IPS DF 4.7 (cell line): Measurements from ENCODE around the gene C3orf18.

Source experiments
- DNase-seq: peaks from one replicate; pipeline ENCODE4 v3.0.0-alpha.2; 2013; ENCODE audit warnings: low spot score; ENCODE audit errors: extremely low read depth

The C3orf18 gene

DNA sequence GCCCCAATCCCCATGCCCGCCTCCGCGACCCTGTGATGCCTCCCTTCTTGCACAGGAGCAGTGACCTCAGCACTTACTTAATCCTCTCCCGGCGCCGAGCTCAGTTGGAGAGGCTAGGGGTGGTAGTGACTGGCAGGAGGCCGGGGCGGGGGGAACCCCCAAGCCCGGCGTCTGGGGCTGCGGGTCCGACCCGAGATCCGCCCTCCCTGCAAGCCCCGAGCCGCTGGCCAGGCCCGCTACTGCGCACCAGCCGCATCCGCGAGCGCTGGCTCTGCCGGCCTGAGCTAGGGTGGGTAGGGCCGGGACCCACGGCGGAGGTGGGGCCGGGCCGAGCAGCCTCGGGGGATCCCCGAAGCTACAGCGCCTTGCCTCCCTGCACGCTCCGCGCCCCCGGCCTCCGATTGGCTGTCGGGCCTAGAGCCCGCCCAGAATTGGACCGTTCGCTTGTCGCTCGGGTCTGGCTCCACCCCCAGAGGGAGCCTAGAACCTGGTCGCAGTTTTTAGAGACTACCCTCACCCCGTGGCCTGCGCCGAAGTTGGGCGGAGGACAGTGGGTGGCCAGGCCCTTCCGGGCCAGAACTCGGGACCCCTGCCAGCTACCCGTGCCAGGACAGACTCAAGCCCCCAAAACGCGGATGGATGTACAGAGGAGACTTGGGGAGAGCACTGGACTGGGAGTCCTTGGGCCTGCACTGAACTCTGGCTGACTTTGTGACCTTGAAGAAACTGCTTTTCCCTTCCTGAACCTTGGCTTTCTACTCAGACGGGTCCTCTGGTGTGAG, at the start of gene C3orf18:
C3orf18 (minus strand) TSS at position 362 of the 782 bp plus-strand sequence. CDS start 2,048 bp downstream, outside the sequence.
- peak; percentile 78 for DNase-seq

DNA sequence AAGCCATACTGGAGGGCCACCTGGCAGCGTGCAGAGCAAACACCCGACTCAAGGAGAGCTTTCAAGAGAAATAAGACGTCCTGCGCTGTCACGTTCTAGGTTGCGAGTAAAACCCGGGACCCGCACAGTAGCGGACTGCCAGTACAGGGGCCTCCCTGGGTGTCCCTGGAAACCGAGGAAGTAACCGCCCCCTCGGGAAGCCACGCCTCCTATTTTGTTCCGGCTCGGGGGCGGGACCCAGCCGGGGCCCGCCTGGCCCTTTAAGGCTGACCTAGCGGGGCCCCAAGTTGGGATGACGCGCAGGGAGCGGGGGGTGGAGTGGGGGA, 49.2 kb upstream of the C3orf18 start:
- DNase-seq = no peak

DNA sequence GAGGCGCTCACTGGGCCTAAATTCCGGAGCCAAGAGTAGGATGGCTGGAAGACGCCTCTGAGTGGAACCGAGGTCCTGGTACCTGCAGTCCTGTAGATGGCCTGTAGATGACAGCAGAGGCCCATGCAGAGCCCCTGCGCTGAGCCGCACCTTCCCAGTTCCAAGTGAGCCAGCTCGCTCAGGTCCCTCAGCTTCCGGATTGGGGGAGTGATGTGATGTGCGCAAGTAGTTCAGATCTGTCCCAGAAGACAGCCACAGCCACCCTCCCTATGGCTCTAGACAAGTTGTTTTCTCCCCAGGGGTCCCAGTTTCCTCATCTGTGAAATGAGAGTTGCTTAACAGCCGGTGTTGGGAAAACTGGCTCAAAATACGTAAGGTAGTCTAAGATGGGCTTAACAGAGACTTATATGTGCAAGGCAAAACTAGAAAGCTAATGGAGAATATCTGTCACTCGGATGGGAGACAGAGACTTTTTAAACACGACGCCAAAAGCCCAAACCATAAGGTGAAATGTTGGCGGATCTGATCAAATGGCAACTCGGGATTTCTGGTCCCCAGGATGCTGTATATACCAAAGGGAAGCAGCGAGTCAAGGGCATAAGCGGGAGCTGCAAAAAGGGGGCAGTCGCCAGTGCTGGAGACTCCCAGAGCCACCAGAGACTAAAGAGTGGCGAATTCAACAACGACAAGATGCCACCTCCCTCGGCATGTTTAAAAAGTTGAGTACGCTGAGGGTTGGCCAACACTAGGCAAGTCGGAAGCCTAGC, 48.6 kb upstream of the C3orf18 start:
- DNase-seq = no peak

DNA sequence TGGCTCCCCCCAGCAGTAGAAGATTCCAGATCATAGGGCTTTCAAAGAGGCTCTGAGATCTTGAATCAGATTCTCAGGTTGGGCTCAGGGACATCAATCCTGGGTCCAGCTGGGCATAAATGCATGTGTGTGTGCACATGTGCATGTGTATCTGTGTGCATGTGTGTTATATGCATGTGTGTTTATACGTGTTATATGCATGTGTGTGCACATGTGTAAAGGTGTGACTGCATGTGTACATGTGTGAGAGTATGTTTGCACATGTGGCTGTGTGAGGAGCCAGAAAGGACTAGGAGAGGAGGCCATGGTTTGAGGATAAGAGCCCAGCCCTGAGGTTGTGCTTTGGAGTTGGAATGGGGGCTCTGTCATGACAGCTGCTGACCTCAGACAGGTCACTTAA, 47.6 kb upstream of the C3orf18 start:
- no peak for DNase-seq

DNA sequence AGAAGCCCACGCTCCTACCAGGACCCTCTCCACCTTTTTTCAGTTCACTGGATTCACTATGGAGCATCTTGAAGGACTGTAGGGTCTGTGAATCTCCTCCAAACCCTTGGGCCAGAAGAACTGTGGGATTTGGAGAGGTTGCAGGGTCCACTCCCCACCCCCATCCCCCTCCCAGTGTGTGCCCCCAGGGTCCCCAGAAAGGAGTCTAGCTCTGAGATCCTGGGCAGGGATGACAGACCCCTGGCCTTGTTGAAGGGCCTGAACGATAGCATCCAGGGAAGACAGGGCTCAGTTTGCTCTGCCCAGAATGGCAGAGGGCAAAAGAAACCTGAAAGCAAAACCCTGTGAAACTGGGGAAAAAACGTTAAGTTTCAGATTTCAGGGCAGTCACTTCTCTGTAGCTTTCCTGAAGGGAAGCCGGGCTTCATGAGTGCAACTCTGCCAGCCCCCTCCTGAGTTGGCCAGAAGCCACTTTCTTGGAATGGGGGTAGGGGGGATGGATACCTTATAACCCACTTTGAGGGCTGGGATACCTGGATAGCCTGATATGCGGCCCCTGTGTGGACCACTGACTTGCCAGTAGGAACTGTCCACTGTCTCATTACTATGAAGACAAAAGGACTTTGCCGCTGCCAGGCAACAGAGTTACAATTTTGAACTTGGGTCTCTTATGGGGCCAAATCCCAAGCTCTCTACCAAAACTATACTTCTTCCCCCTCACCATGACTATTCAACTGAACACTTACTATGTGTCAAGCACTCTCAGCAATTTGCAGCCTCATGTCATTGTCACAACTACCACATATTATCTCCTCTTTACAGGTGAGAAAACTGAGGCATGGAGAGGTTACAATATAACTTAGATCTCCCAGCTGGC, 45.7 kb upstream of the C3orf18 start:
- DNase-seq = no peak

DNA sequence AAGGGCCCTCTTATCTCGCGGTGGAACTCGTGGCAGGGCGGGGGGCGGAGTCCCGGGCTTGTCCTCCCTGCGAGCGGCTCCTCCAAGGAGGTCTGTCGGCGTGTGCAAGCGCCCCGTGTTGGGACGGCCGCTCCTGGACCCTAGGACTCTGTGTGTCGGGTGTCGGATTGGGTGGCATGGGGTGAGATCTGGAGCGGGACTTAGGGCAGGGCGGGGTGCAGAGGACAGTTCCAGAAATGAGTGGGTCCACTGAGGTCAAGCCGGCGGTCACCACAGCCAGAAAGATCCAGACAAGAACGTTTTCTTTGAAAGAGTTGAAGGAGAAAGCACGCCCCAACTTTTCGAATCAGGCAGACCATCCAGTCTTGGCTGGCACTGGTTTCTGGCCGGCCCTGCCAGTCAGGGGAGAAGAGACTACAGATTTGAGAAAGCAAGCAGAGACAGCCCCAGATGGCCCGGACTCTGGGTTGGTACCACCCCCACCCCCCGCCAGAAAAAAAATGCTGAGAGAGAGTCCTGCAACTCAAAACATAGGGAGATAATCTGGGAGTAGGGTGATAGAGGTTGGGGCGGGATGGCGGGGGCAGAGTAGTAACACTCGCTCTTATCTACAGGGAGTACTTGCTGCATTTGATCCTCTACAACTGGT, 44.8 kb upstream of the C3orf18 start:
- no peak for DNase-seq

DNA sequence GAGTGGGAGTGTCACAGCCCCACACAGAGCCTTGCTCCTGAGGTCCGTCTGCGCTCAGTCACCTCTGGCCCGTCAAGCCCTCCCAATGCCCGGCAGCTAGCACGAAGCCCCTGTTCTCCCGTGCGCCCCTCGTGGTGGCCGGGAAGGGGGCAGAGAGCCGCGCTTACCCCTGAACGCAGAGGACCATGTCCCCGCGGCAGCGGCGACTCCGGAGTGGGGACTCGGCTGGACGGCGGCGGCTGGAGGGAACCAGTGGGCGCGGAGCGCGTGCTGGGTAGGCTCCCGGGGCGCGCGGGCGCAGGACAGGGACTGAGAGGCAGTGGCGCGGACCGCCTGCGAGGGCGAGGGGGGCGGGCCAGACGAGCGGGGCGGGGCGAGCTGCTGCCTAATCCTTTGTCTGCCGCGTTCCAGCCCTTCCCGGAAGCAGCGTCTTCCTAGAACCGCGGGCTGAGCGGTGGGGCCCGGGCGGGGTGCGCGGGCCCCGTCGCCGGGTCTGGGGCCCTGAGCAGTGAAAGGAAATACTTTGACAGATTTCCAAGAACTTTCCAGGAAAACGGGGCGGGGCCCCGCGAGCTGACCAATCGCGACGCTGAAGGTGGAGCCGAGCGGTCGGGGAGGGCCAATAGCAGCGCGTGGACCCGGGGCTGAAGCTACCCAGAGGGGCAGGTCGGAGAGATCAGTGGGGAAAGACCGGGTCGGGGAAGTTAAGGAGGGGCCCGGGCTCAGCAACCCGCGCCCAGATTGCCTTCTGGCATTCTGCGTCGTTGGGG, 44.1 kb upstream of the C3orf18 start, which contains the start of gene CISH:
CISH (minus strand) TSS at position 311 of the 770 bp plus-strand sequence; CDS start at position 187, 124 bp downstream.
- no peak for DNase-seq

DNA sequence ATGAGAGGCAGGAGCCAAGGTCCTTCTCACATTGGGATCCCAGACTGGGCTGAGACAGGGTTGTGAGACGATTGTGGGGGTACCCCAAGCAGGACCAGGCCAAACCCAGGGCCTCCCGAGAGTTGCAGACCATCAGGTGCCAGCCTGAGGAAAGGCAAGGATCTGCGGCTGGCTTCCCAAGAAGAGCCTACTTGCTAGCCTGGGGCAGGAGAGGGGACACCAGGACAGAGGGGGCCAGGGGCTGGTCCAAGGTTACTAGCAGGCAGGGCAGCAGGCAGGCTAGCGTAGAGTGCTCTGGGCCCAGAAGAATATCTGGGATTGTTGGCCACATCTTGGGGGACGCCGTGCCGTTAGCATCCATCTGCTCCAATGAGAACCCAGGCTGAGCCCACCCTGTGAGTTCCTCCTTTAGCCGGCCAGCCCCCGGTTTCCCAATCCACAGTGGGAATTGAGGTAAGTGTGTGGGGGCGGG, 43.5 kb upstream of the C3orf18 start:
- no peak for DNase-seq

DNA sequence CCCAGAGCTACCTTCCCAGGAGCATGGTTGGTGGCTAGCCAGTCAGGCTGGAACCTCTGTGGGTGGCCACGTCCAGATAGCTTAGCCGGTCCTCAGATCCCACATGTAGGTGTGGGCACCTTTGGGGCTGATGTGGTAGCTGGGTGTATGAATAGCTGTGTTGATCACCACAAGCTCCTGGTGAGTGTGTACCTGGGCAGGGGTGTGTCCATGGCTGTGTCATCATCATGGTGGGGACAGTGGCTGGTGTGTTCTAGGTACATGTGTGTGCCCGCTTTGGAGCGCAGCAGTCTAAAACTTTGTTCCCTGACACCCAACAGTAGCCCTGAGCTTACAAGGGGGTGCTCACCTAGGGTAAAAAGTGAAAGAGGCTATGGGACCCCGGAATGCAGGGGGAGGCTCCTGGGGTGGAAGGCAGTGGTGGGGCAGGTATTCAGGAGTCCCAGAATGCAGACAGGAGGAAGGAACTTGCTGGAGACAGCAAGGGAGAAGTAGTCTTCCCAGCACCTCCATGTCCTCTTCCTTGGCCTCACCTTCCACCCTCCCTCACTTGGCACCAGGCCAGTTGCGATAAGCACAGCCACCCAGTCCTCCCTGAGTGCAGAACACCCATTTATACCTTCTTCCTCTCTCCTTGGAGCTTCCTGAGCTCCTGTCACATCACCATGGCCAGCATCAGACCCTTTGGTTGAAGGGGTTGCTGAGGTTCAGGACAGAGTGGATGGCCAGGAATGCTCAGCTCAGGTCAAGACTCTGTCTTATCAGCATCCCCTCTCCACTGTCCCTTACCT, 42.8 kb upstream of the C3orf18 start:
- no peak for DNase-seq

DNA sequence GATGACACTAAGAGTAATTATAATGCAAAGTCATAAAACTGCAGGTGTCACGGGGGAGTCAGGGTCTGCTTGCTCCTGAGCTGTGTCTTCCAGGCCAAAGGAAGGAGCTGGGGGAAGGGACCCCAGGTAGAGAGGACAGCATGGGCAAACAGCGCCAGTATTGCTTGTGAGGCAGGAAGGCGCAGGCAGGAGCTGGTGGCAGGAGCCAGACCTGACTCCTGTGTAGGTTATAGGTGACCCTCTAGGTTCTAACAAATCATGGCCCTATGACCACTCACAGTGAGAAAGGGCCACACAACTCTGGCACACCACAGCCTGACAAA, 42.2 kb upstream of the C3orf18 start:
- no peak for DNase-seq

DNA sequence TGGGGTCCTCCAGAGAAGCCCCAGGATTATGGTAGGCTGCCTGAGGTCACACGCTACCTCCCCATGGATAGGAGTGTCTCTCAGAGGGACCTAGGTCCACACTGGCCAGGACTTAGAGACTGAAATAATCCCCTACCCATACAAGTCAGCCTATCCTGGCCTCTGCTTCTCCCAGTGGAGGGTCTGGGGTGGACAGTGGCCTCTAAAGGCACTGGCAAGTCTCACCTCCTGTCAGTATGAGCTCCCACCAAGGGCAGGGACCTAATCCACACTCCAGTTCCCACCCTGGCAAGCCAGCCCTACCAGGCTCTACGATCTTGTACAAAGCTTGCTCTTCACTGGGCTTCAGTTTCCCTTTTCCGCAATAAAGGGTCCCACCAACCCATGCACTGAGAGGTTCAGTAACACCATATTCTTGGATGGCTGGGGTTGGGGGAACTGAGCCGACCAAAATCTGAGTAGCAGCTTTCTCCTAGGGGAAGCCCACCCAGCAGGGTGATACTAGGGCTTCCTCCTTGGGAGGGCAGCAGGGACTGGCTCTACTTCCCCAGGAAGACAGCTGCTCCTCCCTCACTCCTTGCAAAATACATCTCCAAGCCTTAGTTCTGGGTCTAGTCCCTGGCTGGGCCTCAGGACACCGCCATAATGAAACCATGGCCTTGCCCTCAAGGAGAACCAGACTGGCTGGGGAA, 41.7 kb upstream of the C3orf18 start:
- no peak for DNase-seq

DNA sequence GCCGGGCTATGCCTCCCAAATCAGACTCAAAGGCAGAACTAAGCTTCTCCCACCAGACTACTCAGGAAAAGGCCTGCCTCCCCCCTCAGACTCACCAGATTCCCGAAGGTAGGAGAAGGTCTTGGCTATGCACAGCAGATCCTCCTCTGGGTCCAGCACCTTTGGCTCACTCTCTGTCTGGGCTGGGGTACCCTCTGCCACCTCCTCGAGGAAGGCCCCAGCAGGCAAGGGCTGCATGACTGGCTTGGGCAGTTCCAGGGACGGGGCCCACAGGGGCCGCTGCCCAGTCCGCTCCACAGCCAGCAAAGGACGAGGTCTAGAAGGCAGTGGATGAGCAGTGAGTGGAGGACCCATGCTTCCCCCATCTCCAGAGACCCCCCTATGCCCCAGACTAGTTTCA, 40.7 kb upstream of the C3orf18 start:
- DNase-seq = no peak

DNA sequence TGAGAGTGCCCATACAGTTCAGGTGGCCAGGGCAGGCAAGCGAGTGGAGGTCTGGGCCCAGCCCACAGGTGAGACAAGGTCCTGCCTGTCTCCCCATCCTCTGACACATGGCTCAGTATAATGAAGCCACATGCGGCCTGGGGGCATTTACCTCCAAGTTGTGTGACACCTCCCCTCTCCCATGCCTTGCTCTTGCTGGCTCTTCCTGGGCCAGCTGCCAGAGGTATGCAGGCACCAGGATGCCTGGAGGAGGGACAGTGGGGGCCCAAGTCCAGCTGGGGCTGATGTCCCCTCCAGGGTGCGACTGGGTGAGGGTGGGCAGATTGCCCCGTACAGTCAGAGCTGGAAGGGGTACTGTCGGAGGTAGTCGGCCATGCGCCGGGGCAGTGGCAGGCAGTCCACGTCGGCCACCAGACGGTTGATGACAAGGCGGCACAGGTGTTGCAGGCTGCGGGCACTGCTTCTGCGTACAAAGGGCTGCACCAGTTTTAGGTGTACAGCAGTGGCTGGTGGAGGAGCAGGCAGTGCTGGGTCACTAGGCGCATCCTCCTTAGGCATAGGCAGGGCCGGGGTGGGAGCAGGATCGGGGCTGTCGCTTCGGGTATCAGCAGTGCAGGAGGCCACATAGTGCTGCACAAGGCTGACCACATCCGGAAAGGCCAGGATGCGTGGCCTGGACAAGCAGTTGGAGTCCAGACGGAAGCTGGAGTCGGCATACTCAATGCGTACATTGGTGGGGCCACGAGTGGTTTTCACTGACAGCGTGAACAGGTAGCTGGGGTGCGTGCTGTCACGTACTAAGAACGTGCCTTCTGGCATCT, 39.9 kb upstream of the C3orf18 start:
- DNase-seq = no peak

DNA sequence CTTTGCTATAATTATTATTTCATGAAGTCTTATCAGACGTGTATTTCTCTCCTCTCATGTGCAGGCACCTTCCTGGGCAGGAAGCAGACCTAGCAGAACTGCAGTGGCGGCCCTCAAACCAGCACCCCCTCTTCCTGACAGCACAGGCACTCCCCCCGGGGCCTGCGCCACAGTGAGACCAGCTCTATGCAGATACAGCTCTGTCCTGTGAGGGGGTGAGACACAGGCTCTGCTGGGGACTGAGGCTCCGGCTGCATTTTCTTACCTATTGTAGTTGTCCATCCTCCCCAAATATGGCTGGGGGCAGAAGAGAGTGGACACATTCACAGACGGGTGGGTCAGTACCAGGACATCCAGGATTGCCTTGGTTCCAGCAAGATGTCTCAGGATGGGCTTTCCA, 39.0 kb upstream of the C3orf18 start:
- no peak for DNase-seq

DNA sequence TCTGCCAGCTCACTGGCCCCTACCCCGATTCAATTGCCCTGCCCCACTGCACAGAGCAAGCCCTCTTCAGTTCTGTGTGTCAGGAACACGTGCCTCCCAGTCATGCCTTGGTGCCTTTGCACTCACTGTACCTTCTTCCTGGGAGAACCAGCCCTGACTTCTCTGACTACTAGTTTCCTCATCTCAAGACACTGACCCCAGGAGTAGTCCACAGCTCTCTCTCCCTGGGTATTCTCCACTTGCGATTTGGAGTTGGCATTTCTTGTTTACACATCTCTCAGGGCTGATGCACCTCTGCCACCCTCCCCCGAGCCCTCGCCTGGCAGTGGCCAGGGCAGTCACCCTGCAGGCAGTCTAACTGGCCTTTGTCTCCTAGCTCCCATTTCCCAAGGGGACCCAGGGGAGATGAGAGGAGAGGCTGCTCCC, 38.4 kb upstream of the C3orf18 start:
- DNase-seq = no peak

DNA sequence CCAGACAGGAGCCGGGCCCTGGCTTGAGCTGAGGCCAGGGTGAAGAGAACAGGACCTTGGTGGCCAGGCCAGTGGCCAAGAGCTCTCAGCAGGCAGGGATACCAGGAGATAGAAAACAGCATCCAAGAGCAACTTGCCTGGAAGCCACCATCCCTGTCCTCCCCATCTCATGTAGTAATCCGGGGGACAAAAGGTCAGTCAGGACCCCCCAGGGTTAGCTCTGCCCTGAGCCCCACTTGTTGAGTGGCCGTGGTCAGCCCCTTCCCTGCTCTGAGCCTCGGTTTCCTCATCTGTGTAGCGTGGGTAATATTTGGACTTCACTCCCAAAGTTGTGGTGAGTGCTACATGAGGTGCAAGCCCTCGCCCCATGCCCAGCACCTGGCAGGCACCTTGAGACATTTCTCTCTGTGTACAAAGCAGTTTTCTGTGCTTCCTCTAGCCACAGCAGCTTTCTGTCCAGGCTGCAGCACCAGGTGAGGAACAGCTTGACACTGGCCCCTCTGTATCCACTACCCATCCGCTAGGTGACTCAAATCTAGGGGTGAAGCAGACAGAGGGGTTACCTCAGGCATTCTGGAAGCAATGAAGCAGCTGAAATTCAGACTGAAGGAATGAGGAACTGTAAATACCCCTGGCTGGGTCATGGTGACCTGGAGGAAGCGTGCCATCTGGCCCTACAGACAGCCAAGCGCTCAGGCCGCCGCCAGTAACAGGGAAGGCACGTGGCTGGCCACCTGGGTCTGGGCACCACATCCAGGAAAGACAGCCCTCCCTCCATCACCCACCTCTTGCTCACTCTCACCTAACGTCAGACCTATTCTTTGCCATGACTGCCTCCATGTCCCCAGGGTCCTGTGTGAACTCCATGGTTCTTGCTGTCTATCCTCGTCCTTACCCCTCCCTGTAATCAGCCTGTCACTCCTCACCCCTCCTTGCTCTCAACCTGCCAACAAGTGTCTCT, 37.4 kb upstream of the C3orf18 start:
- no peak for DNase-seq

DNA sequence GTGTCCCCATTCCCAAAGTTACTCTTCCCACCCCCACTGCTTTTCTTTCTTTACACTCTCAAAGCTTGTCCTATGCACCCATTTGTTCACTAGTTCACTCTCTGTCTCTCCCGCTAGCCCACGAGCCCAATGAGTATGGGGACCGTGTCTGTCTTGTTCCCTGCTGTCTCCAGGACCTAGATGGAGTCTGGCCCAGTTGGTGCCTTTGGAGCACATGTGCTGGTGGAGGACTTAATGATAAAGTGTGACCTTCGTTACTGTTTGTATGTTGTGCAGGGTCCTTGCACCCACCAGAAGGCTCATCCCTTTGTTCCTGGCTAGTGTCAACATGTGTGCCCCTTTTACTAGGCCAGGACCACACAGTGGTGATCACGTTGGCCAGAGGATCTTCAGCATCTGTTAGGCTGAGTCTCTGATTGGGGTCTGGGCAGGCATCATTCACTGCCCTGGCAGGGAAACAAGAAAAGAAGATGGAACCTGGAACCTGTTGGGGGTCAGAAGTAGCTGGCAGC, 36.6 kb upstream of the C3orf18 start:
- no peak for DNase-seq
